GM12875 (cell line): ENCODE data around the gene TIAM2.

Source experiments
- H3K4me3 ChIP-seq: one replicate; pipeline ENCODE4 v1.5.1; 2011; ENCODE audit warnings: low read depth, low read length, control low read depth
- TF ChIP-seq, protein P1 (sequence below): IDR thresholded peaks from 2 replicates; pipeline ENCODE4 v1.5.1; 2011; ENCODE audit warnings: low read depth, mild to moderate bottlenecking, control low read depth, inconsistent platforms, low read length, moderate library complexity, borderline replicate concordance; ENCODE audit not compliant: insufficient read depth

The TIAM2 gene

DNA sequence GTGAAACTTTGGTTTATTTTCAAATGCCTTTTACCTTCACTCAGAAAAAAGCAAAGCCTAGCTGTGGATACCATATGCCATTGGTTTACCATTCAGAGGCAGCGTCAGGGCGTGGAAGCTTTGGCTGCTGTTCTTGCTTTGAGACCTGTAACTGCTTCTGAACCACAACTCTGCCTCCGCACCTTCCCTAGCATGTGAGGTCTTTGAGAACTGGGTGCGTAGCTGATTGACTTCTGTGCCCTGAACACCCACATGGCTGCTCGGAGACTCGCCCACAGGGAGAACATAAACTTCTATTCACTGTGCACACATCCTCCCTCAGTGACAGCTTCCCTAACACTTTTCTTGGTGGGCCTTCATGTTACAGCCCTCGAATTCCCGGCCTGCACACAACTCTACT is 257.5 kb downstream of the TIAM2 start:
- no peak overlapping the region for H3K4me3 ChIP-seq
- TF ChIP-seq, protein P1, sequence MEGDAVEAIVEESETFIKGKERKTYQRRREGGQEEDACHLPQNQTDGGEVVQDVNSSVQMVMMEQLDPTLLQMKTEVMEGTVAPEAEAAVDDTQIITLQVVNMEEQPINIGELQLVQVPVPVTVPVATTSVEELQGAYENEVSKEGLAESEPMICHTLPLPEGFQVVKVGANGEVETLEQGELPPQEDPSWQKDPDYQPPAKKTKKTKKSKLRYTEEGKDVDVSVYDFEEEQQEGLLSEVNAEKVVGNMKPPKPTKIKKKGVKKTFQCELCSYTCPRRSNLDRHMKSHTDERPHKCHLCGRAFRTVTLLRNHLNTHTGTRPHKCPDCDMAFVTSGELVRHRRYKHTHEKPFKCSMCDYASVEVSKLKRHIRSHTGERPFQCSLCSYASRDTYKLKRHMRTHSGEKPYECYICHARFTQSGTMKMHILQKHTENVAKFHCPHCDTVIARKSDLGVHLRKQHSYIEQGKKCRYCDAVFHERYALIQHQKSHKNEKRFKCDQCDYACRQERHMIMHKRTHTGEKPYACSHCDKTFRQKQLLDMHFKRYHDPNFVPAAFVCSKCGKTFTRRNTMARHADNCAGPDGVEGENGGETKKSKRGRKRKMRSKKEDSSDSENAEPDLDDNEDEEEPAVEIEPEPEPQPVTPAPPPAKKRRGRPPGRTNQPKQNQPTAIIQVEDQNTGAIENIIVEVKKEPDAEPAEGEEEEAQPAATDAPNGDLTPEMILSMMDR, result no peak

DNA sequence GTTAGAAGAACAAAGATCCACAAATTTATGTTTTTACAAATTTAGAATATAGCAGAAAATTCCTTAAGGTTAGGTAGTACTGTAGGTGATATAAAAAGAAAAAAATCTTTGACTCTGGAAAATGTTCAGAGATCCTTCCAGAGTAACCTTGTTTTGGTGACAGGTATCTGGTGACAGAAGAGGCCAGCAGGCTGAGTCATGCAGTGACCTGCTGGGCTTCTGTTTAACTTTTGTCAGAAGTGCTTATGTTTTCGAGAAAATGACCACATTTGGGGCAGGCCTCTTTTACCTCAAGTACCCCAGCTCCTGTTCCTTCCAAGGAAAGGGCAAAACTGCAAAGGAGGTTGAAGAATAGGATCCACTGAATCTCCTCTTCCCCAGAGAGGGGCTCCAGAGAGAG is 258.2 kb downstream of the TIAM2 start:
- no peak overlapping the region for H3K4me3 ChIP-seq
- TF ChIP-seq, protein P1, result no peak

DNA sequence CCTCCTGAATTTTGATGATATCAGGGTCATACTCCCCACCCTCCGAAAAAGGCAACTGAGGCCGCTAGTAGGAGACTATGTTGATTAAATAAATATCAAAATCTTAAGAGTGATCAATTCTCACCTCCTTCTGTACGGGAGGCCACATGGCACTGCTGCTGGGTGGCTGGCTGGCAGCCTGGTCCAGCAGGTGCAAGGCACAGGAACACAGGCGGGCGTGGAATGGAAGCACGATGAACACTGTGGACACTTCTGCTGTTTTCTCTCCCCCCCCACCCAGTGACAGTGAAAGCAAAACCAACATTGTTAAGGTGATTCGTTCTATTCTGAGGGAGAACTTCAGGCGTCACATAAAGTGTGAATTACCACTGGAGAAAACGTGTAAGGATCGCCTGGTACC is 259.0 kb downstream of the TIAM2 start:
- TF ChIP-seq, protein P1, result no peak
- H3K4me3 ChIP-seq, result no peak overlapping the region

DNA sequence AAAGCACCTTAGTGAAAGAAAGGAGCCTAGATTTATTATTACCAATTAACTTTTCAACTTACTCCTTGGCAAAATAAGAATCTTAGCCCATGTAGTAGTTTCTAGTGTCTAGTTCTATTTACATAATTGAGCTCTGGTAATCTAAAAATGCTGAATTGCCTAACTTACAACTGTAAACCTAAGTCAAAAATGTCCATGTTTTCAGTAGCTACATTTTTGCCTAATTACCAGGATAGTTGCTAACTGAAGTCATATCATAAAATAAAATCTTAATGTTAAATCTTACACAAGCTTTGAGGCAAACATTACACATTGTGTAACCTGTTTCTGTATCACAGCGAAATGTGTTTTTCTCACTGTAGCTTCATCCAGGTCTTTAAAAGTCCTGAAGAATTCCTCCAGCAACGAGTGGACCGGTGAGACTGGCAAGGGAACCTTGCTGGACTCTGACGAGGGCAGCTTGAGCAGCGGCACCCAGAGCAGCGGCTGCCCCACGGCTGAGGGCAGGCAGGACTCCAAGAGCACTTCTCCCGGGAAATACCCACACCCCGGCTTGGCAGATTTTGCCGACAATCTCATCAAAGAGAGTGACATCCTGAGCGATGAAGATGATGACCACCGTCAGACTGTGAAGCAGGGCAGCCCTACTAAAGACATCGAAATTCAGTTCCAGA is 261.1 kb downstream of the TIAM2 start:
- no peak overlapping the region for H3K4me3 ChIP-seq
- TF ChIP-seq, protein P1, result no peak

DNA sequence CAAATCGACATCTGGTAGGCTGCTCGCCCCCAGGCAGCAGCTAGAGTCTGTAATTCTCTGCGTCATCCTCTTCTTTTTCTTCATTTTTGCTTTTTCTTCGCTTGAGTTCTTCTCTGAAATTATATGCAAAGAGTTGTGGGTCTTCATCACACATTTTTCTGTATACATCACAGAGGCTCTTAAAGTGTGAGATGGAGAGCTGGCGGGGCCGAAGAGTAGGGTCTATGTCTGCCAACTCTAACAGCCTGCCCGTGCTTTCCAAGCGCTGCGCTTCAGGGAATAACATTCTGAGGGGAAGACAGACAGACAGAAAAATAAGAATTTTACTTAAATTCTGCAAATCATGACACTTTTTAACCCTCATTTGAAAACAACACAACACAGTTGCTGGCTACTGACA is 262.7 kb downstream of the TIAM2 start:
- TF ChIP-seq, protein P1, result no peak

DNA sequence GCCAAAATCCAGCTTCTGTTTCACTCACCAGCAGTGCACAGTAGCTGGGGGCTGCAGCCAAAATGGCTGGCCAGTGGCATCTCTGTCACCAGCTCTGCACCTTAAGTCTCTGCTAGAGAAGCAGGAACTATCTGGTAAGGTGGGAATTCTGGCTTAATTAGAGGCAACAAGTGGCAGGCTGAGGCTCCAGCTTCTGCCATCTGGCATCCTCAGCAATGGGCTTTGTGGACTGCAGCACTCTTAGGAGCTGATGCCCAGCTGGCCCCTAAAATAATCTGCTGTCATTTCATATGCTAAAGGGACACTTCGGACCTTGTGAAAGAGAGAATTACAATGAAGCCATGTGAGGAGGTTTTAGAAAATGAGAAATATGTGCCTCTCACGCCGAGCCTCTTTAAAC is 264.1 kb downstream of the TIAM2 start:
- TF ChIP-seq, protein P1, result no peak

More for the DNA sequence above, 262.7 kb downstream of the TIAM2 start:
- H3K4me3 ChIP-seq, result no peak overlapping the region

DNA sequence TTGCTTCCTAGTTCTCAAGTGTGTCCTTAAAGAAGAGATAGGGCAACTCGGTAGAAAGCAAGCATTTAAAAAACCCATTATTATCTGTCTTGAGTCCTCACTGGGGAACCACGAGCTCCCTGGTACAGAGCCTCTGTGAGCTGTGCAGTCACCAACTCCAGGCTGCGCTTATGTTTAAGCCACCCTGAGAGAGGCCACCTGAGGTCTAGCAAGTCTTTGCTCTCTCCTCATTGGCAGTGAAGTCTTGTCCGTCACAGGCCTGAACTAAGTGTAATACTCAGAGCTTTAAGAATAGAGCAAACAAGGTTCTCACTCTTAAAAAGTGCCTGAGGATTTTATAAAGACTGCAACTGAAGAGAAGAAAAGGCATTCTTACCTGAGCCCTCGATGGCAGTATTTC is 264.8 kb downstream of the TIAM2 start:
- H3K4me3 ChIP-seq, result no peak overlapping the region
- TF ChIP-seq, protein P1, result no peak

More for the DNA sequence above, 264.1 kb downstream of the TIAM2 start:
- H3K4me3 ChIP-seq, result no peak overlapping the region
